ENCODE results near the gene TEAD1. TPM values are rescaled to one million over a fixed set of nuclear protein-coding genes. Genes with fewer than 3 reads are reported as not detected.

Gene TEAD1
- total and polyA plus RNA-seq, 2 donors (not counting 3 experiments of a cell fraction or from before 2014, with no cell fraction given), result 15.3 to 49.0 TPM

DNA sequence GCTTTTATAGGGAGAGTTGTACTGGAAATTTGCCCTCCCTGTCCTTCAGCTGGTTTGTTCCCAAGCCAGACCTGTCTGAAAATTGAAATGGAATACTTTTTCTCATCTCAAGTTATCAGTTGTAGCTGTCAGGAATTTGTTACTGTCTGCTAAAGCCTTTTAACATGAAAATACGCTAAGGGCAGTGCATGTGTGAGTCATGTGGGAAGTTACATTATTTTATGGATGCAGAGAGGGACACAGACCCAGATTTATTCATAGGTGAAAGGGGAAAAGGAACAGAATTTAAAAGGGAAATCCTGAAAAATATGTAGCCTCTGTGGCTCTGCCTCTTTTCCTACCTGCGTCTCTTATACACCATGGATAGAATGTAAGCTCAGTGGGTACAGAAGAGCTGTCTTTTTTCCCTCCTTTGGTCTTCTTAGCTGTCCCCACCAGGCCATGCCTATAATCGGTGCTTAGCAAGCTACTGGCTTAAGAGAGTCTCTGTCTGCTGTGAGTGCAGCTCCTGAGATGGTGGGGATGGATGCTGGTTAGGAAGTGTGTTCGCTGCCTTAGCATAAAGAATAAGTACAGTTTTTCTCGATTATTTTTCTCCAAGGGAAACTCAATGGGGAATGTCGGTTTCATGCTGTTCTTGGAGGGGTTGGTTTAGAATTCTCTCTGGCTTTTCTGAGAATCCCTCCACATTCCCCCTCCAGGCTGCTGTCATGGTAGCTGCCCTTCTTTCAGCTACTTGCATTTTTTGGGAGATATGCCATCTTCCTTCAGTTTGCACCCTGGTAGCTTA lies 166.8 kb downstream of the TEAD1 start:
- TF ChIP-seq JUN (IDR thresholded peaks at IDR 0.05; ENCODE audit: borderline replicate concordance, insufficient read depth, insufficient read length, low read depth) (peak; percentile 12), EZH2 (IDR thresholded peaks at IDR 0.05; ENCODE audit: borderline replicate concordance, low read depth, low read length, severe bottlenecking) (no peak), FOS (IDR thresholded peaks at IDR 0.05; ENCODE audit: borderline replicate concordance, insufficient read depth, low read length) (peak; percentile 53)

GRCh38 chr11:12841946-12842630 lies 167.9 kb downstream of the TEAD1 start:
- POLR2A ChIA-PET, result interaction anchor here (1.9 kb wide), 1 partner anchor 15 kb away, joined by 6 read pairs; no protein-coding TSS in a partner anchor
- H3K4me2 ChIP-seq (ENCODE audit: insufficient read depth, low read length), result peak overlapping the region; percentile 88
- H3K9me1 ChIP-seq (replicated peaks; ENCODE audit: control insufficient read depth, extremely low read depth, insufficient read depth, low read length), result no peaks in the 10 kb centered on the region
- peak overlapping the region; percentile 63 for H3K9ac ChIP-seq (replicated peaks; ENCODE audit: extremely low read depth, insufficient read depth, low read length)
- H4K20me1 ChIP-seq (replicated peaks; ENCODE audit: control insufficient read depth, extremely low read depth, insufficient read depth, low read length), result no peaks in the 10 kb centered on the region
- dilution Hi-C loops (cut with MboI; ENCODE audit: extremely low pct_ligation_motif_present, low sequenced_read_pairs) (no loop called here), intact Hi-C loops (cut with micrococcal nuclease) (loop anchor here (1.0 to 2.0 kb wide), 4 partner anchors 14 to 167 kb away; partner anchors contain the start of gene TEAD1)
- H3K36me3 ChIP-seq (ENCODE audit: control insufficient read depth in 2 of 2, extremely low read depth in 1 of 2, insufficient read depth in 2 of 2, low read length in 2 of 2), result no peaks in the 10 kb centered on the region
- DNase-seq (ENCODE audit: low read depth, low spot score) (peak; percentile 85), FAIRE-seq (peak; percentile 93)
- H3K27ac ChIP-seq (ENCODE audit: insufficient read depth, low read depth, low read length), result peak overlapping the region; percentile 56
- peak overlapping the region in 1 of 3 experiments; percentile 30 for H3K4me3 ChIP-seq (replicated peaks in 1 of 3; ENCODE audit: insufficient read depth in 1 of 3, low read depth in 1 of 3, low read length in 3 of 3)
- no peak for TF ChIP-seq EZH2 (IDR thresholded peaks at IDR 0.05; ENCODE audit: borderline replicate concordance, low read depth, low read length, severe bottlenecking)
- TF ChIP-seq FOS (IDR thresholded peaks at IDR 0.05; ENCODE audit: borderline replicate concordance, insufficient read depth, low read length), result no peak
- no peak for TF ChIP-seq GATA2 (IDR thresholded peaks at IDR 0.05; ENCODE audit: insufficient read depth, insufficient read length, low read depth, low read length)
- TF ChIP-seq JUN (IDR thresholded peaks at IDR 0.05; ENCODE audit: borderline replicate concordance, insufficient read depth, insufficient read length, low read depth), result peak; percentile 12
- no peak overlapping the region for H2AFZ ChIP-seq (ENCODE audit: low read depth, low read length)
- H3K9me3 ChIP-seq (replicated peaks; ENCODE audit: control insufficient read depth, insufficient read depth, low read length), result no peaks in the 10 kb centered on the region
- H3K79me2 ChIP-seq (ENCODE audit: control insufficient read depth, insufficient read depth, low read length), result peaks cover 7% of the 10 kb centered on the region
- no TSS peak for BruUV-seq (replicated peaks)
- CTCF ChIA-PET, result interaction anchor here (0.8 to 3.2 kb wide), 14 partner anchors 10 to 553 kb away, joined by 3 to 24 read pairs (median 5); no protein-coding TSS in a partner anchor
- no peaks in the 10 kb centered on the region for H3K27me3 ChIP-seq (ENCODE audit: control insufficient read depth in 2 of 2, insufficient read depth in 2 of 2, low read length in 2 of 2)
- peaks cover 38% of the 10 kb centered on the region for H3K4me1 ChIP-seq (ENCODE audit: control insufficient read depth, extremely low read depth, insufficient read depth, low read length)

More for the DNA sequence above, 166.8 kb downstream of the TEAD1 start:
- peak; percentile 82 for FAIRE-seq
- Histone ChIP-seq H3K79me2 (ENCODE audit: control insufficient read depth, insufficient read depth, low read length) (peaks cover 7% of the 10 kb centered on the region), H3K36me3 (ENCODE audit: control insufficient read depth in 2 of 2, extremely low read depth in 1 of 2, insufficient read depth in 2 of 2, low read length in 2 of 2) (no peaks in the 10 kb centered on the region), H3K9me1 (replicated peaks; ENCODE audit: control insufficient read depth, extremely low read depth, insufficient read depth, low read length) (no peaks in the 10 kb centered on the region), H3K4me3 (replicated peaks in 1 of 3; ENCODE audit: insufficient read depth in 1 of 3, low read depth in 1 of 3, low read length in 3 of 3) (no peak overlapping the region), H3K27me3 (ENCODE audit: control insufficient read depth in 2 of 2, insufficient read depth in 2 of 2, low read length in 2 of 2) (no peaks in the 10 kb centered on the region), H3K4me1 (ENCODE audit: control insufficient read depth, extremely low read depth, insufficient read depth, low read length) (peaks cover 35% of the 10 kb centered on the region), H3K4me2 (ENCODE audit: insufficient read depth, low read length) (no peak overlapping the region), H3K9me3 (replicated peaks; ENCODE audit: control insufficient read depth, insufficient read depth, low read length) (no peaks in the 10 kb centered on the region), H3K9ac (replicated peaks; ENCODE audit: extremely low read depth, insufficient read depth, low read length) (no peak overlapping the region), H3K27ac (ENCODE audit: insufficient read depth, low read depth, low read length) (peak overlapping the region; percentile 6), H2AFZ (ENCODE audit: low read depth, low read length) (no peak overlapping the region), H4K20me1 (replicated peaks; ENCODE audit: control insufficient read depth, extremely low read depth, insufficient read depth, low read length) (no peaks in the 10 kb centered on the region)
- CTCF ChIA-PET, result interaction anchor here (1.1 to 3.2 kb wide), 10 partner anchors 9 to 552 kb away, joined by 3 to 24 read pairs (median 6); no protein-coding TSS in a partner anchor
- POLR2A ChIA-PET, result interaction anchor here (1.9 kb wide), 1 partner anchor 14 kb away, joined by 6 read pairs; no protein-coding TSS in a partner anchor
- peak; percentile 69 for DNase-seq (ENCODE audit: low read depth, low spot score)
- no TSS peak for BruUV-seq (replicated peaks)
- intact Hi-C loops (cut with micrococcal nuclease), result no loop called here
- dilution Hi-C loops (cut with MboI; ENCODE audit: extremely low pct_ligation_motif_present, low sequenced_read_pairs), result no loop called here
